GM18498 (cell line): Measurements from ENCODE around the gene SLC49A3.
A peak's percentile ranks its signal among the peaks of the same experiment; 100 is the strongest.
"Not testable (repeated sequence)": the region's sequence is repeated elsewhere in the genome, so short reads cannot be mapped to it uniquely, and the experiment has no call there.

Experiments used
- ATAC-seq: cut with Tn5 transposase; IDR thresholded peaks from one replicate; pipeline ENCODE4 v1.9.1; 2021; ENCODE audit warnings: mild to moderate bottlenecking, moderate library complexity; ENCODE audit not compliant: unreplicated experiment

The SLC49A3 gene

DNA sequence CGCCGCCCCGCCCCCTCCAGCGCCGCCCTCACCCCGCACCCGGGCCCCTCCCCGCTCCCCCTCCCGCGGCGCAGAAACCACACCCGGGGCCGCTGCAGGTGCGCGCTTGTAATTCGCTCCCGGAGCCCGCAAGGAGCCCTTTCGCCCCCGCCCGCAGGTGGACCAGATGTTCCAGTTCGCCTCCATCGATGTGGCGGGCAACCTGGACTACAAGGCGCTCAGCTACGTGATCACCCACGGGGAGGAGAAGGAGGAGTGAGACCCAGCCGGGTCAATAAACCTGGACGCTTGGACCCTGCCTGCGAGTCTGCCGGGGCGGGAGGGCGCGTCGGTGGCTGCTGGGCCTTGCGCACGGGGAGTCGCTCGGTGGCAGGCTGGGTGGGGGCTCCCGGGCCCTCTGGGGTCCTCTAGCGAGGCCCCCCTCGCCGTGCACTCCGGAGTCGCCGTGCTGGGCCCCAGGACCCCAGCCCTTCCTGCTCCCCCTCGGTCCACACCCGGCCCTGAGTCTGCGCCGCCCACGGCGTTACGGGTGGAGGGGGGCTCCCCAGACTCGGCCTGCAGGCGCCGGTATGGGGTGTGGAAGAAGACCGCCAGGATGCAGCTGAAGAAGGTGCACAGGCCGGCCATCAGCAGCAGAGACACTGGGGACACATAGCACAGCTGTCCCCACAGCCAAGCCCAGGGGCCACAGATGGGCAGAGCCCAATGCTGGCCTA lies 7.1 kb downstream of the SLC49A3 start:
- ATAC-seq: no peak

DNA sequence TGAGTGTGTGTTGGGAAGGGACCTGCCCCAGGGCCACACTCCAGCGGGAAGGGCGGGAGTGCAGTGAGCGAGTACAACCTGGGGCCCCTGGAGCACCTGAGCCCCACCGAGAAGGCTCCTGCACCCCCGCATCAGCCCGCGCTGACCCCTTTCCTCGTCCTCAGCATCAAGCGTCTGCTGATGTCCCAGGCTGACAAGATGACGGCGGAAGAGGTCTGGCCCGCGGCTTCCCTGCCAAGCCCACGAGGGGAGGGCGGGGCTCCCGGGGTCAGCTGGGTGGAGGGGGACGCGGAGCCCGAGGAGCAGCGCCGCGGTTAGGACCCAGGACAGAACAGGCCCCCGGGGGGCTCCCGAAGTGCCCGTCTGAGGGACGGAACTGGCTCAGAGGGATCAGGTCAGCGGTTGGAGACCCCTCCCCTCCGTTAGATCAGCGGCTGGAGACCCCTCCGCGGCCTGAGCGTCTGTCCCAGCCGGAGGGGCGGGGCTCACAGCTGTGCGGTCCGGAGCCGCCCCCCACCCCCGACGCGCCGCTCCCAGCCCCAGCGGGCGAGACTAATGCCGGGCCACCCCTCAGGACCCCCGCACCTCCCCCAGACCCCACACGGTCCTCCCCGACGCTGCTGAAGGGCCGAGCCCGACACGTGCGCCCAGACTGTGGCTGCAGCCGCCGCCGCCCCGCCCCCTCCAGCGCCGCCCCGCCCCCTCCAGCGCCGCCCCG lies 7.9 kb downstream of the SLC49A3 start:
- ATAC-seq: no peak

DNA sequence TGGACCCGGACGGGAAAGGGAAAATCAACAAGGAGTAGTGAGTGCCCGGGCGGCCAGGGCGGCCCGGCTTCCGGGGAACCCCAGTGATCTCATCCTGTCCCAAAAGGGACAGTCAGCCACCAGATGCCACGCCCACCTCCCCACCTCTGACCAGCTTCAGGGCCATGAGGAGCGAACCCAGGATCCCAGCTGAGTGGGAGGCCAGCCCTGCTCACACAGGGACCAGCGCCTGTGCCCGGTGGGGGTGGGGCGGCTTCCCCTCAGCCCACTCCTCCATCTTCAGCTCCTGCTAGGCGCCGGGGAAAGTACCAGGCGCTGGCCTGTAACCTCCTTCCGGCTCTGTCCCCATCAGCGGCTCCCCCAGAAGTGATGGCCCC lies 8.4 kb downstream of the SLC49A3 start:
- no peak for ATAC-seq

DNA sequence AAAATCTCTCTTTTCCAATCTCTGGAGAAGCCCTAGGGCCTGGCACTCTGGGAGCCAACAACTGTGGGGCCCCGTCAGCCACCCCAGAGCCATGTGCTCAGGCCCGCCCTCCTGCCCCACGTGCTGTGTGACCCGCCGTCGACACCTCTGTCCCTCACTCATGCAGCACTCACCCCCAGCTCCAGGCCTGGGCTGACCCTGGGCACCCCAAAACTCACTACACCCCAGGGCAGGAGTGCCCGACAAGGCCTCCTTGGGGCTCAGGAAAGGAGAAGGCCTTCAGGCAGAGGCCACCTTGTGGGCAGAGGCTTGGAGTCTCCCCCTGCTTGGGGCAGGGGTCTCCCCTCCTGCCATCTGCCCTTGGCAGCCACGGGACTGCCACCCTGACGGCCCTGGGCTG lies 8.9 kb downstream of the SLC49A3 start:
- ATAC-seq: no peak

DNA sequence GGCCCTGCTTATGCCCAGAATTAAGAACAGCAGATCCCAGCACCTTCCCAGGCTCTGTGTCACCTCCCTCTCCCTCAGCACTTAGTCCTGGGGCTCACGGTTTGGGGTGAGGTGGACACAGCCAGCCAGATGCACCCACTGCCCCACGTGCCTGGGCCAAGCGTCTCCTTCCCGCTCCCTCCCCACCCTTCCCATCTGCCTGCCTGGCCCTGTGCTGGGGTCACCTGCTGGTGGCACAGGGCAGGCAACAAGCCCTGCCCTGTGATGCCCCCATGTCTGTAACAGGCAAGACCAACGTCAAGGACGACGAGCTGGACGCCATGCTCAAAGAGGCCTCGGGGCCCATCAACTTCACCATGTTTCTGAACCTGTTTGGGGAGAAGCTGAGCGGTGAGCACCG lies 9.3 kb downstream of the SLC49A3 start:
- ATAC-seq: no peak

DNA sequence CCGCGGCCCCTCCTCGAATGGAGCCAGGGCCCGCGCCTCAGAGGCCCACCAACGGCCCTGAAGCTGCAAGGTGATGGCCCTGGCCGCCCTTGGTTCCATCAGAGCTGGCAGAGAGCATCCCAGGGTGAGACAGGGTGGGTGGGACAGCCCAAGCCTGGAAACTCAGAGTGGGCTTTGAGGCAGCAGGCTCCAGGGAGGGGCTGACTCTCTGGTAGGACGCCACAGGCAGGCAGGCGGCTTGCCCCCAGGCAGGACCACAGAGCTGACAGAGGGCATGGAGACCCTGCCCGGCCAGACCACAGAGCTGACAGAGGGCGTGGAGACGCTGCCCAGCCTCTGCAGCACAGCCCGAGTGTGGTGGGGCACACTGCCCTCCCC lies 9.9 kb downstream of the SLC49A3 start:
- ATAC-seq: no peak

DNA sequence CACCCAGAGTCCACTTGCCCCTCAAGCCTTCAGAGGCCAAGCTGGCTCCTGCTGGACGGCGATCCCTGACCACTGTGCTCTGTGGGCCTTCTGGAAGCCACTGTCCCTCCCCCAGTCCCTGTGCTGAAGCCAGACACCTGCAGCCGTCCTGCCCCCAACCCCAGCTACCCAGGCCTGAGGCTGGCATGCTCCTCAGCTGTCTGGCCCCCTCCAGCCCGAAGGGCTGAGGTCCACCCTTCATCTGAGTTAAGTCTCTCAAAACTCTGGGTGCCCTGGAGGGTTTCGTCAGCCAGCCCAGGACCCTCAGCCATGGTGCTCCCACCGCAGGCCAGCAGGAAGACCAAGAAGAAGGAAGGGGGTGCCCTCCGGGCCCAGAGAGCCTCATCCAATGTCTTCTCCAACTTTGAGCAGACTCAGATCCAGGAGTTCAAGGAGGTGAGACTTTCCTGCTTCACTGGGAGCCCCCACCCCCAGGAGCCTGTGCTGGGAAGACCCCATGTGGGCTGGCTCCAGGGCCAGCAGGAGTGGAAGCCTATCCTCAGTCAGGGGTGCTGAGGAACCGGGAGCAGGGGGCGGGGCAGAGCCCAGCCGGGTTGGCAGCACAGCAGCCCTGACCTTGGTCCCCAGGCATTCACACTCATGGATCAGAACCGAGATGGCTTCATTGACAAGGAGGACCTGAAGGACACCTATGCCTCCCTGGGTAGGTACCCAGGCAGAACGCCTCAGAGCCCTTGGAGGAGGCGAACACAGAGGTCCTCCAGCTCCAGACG lies 10.4 kb downstream of the SLC49A3 start:
- no peak for ATAC-seq

DNA sequence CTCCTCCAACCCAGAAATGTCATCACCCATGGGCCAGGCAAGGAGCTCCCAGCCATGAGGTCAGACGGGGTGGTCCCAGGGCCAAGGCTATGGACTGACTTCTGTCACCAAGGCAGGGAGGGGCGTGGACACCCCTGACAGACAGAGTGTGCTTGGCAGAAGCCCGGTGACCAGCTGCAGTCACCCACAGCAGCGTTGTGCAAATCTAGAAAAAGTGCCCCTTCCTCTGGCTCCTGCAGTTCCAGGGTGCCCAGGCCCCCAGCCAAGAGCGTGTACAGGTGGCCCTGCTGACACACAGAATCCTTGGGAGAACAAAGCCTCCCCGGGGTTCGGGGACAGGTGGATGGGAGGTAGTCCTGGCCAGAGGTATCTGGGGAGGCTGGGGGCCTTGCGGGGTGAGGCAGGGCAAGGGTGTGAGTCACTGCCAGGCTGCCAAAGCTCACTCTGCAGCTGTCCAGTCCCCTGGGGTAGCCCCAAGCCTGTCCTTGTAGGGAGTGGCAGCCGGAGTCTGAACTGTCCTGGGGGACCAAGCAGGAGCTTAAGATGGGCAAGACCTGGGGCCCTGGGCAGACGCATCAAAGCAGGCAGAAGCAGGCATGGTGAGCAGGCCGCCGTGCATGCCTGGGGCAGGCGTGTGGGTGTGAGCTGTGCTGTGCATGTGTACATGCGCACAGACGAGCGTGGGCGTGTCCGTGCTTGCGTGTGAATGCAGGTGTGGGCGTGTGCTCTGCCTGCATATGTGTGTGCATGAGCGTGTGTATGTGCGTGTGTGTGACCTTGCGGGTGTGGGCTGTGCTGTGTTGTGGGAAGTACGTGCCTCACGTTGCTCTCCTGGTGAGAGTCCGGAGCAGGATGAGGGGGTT lies 11.3 kb downstream of the SLC49A3 start:
- no peak for ATAC-seq

DNA sequence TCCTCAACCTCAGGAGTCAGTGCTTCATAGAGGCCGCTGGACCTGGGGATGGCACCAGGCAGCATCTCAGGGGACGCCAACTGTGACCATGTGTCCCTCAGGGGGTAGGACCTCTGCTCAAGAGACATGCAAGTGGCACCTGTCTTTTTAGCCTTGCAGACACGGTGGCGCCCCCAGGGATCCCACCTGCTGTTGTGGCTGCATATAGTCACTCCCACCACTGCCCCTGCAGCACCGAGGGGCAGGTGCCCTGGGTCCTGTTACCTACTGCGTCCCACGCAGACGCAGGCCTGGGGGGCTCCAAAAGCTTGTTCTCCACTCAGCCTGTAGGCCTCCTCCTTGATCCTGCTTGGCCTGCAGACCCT lies 12.1 kb downstream of the SLC49A3 start:
- ATAC-seq: no peak

DNA sequence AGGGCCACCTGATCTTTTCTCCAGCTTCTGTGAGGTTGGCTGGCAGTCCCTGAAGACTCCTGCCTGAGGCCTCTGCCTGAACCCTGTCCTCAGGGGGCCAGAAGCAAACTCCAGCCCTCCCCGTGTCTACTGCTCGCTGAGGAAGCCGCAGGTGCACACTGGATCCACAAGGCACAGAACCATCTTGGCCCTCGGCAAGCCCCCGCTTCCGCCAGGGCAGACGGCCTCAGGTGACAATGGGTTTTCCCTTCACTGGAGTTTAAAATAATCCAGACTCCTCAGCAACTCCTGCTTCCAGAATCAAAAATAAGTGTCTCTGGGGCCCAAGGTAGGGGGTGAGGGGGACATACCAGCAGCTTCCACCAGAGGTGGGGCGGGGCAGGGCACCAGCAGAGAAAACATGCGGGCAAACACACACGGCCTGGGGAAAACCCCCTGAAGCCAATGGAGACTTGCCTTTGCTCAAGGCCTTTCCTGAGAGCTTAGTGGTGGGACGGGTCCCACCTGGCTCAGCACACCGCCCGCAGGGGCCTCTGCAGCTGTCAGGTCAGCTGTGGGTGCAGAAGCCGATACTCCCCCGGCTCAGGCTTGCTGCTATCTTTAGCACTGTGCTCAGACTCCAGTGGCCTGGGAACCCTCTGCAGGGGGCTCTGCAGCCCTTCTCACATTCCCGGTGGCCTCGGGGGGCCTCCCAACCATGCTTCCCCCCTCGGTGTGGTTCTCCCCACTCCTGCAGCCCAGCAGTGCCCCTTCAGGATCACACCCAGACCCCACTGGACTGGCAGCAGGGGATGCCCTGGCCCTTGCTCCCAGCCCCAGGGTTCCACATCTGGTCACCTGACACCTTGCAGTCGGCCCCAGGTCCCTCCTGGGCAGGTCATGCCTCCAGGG lies 12.7 kb downstream of the SLC49A3 start:
- ATAC-seq: no peak

DNA sequence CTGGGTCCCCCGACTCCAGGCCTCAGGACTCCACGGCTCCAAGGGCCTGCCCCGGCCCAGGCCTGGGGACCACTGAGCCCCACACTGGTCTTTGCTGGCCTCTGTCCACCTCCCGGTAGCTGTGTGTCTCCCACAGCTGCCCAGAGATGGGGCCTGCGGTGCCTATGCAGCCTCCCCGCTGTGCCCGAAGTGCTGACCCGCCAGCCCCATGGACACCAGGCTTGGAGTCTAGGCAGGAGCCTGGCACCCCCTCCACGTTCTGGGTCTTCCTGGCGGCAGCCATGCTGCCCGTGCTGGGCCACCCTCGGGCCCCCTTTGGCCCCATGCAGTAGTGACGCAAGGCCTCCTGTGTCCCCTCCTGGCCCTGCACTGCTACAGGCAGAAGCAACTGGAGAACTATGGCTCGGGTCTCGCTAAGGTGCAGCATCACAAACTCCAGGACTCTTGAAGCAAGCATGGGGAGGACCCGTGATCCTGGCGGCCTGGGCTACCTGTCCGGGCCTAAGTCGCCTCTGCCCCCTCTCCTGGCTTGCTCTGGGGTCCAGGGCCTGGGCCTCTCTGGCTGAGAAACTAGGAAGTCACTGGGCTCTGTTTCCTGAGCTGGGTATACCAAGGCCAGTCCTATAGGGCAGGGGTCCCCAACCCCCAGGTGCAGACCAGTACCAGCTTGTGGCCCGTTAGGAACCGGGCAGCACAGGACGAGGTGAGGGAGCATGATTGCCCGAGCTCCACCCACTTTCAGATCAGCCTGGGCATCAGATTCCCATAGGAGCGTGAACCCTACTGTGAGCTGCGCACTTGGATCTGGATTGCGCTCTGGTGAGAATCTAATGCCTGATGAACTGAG lies 13.7 kb downstream of the SLC49A3 start:
- ATAC-seq: peak; percentile 14

DNA sequence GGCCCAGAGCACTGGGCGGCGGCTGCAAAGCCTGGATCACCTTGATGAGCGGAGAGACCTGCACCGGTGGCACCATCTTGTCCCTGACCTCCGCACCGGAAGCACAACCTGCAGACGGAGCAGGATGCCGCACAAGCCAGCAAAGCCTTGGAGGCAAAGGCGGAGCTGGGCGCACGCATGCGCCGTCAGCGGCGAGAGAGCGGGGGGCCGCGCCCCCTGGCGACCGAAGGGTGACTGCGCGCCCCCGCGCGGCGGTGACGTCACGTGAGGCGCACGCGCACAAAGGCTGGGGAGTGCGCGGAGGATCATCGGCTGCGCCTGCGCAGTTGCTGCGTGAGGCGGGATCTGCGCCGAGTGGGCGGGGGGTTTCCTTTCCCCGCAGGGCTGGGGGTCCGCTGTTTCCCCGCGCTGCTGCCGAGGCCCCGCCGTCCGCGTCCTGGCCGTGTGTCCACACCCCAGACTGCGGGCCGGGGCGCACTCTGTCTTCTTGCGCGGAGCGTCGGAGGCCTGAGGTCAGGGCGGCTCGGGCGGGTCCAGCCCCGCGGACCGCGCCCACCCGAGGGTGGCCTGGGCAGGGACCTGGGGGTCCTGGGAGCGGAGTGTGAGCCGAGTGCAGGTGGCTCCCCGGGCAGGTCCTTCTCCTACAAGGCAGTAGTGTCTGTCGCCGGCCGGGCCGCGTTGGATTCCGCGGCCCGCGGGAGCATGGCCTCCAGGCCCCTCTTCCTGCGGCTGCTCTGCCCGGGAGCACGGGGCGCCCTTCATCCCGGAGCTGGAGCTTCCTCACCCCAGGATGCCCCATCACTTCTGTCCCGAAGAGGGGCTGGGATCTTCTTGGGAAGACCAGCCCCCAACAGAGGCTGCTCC lies 14.5 kb downstream of the SLC49A3 start, which contains the start of the genes ATP5ME and MYL5:
ATP5ME (minus strand) TSS at position 105 of the 864 bp plus-strand sequence; CDS start at position 76, 29 bp downstream.
MYL5 (plus strand) TSS at position 371 of the 864 bp plus-strand sequence. CDS start 3,485 bp downstream, outside the sequence.
- ATAC-seq: peak; percentile 87

DNA sequence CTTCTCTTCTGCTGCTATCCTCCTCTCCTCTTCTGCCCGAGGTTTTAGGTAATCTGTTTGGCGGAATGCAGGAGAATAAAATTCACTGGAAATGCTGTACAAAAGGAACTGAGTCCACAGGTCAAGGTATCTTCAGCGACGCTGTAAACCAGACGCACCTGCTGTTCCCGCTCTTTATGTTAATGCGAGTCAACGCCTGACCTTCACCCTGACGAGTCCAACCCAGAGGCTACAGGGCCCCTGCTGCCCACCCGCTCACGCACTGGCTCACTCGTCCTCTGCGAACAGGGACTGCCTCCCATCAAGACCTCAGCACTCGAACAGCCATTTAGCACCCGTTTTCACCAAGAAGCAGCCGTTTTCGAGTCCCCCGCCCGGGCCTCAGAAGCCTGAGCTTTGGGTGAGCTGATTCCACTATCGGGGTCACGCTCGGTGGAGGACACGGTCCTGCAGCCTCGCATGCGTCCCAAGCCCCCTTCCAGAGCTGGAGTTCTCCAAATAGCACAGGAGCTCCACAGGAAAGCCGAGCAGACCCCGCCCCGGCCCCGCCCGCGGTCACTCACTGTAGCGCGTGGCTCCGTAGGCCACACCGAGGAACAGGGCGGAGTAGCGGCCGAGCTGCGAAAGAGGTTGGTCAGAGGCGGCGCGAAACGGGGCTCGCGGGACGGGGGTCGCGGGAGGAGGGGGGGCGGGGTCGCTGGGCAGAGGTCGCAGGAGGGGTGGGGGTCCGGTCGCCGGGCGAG lies 15.4 kb downstream of the SLC49A3 start:
- no peak for ATAC-seq

DNA sequence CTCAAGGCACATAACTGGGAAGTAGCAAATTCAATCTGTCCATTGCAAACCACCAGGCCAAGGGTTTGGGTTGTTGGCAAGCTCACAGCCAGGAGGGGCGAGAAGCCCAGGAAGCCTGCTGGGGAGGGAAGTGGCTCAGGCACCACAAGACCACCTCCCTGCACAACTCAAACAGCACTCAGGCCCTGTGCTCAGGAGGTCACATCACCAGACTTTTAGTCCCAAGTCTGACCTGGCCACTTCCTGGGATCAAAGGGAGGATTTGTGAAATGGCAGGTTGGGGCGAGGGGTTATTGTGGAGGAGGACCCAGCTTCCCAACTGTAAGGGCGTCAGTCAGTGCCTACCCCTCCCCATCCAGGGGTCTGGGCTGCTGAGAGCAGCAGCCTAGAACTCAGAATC lies 17.2 kb downstream of the SLC49A3 start:
- no peak for ATAC-seq

DNA sequence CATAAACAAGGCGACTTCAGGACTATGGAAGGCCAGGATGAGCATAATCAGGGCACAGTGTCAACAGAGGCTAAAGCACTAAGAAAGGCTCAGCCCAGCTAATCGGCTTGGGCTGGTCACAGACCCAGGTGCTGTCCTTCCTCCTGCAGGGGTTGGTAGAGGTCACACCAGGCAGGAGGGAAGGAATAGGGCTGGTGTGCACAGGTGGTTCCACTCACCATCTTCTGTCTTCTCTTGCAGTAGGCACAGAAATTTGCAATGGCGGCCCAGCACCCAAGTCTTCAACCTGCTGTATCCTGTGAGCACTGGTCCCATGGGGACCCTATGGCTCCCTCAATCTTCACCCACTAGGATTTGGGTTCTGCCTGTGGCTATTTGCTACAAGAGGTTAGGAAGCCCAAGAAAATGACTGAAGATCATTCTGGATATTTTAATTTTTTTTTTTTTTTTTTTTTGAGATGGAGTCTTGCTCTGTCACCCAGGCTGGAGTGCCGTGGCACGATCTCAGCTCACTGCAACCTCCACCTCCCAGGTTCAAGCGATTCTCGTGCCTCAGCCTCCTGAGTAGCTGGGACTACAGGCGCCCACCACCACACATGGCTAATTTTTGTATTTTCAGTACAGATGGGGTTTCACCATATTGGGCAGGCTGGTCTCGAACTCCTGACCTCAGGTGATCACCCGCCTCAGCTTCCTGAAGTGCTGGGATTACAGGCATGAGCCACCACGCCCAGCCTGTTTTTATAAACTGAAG lies 19.0 kb downstream of the SLC49A3 start:
- not testable (repeated sequence) for ATAC-seq

DNA sequence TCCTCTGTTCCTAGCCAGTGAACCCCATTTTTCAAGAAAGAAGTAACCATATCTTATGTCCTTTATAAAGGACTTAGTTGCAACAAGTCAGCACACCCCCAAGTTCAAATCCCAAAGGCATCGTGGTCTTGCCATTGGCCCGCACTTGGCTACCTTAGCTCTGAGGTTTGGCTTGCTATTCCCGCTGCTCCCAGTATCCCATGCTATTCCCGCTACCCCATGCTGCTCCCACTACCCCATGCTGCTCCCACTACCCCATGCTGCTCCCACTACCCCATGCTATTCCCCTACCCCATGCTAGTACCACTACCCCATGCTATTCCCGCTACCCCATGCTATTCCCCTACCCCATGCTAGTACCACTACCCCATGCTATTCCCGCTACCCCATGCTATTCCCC lies 20.7 kb downstream of the SLC49A3 start:
- not testable (repeated sequence) for ATAC-seq

DNA sequence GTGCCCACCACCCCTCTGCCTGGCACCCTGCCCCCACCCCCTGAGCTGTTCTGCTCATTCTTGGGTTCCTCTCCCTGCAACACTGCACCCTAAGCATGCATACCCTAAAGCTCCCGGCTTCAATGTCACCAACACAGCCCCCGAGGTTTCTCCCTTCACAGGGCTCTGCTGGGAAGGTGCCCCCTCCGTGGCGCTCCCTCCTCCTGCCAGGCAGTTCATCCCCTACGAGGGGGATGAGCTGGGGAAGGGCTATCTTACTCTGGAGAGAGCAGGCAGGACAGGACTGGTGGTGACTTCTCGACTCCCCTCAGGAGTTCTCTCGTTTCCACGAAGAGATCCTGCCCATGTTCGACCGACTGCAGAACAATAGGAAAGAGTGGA lies 21.4 kb downstream of the SLC49A3 start:
- no peak for ATAC-seq
